HG02642 (cell line): ENCODE results near the gene KCNG1.
A peak's percentile ranks its signal among the peaks of the same experiment; 100 is the strongest.
"Not testable (repeated sequence)": the region's sequence is repeated elsewhere in the genome, so short reads cannot be mapped to it uniquely, and the experiment has no call there.

Experiments
- ATAC-seq: cut with Tn5 transposase; IDR thresholded peaks from one replicate; pipeline ENCODE4 v1.9.1; 2021; ENCODE audit warnings: mild to moderate bottlenecking; ENCODE audit not compliant: unreplicated experiment, poor library complexity

The KCNG1 gene

DNA sequence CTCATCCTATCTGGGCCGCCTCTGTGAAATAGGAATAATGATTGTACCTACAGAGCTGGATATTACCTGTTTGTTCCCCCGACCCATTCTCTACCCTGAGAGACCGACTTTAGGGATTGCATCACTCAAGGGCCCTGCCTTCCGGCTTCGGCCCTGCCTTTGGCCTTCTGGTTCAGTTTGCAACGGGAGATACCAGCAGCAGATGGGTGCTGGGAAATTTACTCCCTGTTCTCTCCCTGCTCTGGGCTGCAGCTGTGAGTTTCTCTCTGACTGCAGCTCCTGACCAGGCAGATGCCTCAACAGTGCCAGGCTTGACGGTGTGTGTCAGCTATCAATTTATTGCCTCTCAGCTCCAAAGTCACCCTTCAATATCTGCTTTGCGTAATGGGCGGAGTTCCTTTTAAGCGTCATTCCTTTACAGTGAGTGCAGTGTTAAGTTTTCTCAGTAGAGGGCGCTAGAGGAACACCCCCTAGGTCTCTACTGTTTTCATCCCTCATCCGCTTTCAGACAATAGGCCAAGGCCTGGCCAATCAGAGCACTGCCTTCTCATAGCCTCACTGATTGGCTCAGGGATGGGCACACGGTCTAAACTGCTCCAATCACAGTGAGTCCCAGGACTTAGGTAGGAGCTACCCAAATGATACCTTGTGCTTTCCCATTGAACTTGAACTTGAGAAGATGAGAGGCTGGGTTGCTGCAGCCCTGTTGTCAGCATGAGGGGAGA is 30.0 kb downstream of the KCNG1 start:
- peak; percentile 47 for ATAC-seq

DNA sequence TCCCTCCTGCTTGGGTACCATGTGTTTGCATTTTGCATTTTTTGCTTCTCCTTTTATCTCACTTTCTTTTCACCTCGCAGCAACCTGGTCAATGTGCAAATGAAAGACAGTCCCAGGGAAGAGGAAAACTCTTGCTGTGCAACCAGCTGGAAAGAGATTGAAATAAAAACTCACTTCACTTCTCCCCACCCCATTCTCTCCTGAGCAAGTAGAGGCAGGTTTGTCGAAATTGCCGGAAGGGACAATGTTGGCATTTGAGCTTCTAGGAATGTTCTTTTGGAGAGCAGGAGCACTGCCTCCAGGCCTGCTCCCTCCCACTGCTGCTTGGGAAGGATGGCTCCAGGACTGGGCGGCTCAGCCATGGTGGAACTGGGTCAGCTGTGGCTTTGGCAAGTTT is 30.6 kb downstream of the KCNG1 start:
- no peak for ATAC-seq

DNA sequence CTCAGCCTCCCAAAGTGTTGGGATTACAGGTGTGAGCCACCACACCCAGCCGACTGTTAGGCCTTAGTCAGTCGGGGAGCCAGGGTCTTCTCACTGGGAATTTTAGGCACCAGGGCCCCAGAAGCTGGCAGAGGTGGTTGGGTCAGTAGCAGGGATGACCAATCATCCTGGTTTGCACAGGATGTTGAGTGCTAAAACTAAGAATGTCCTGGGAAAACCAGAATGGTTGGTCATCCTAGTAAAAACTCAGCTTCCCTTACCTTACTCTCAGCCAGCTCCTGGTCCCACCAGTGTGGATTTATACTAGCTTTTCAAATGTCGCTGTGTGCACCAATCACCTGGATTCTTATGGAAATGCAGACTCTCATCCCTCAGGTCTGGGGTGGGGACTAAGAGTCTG is 31.8 kb downstream of the KCNG1 start:
- ATAC-seq = no peak

DNA sequence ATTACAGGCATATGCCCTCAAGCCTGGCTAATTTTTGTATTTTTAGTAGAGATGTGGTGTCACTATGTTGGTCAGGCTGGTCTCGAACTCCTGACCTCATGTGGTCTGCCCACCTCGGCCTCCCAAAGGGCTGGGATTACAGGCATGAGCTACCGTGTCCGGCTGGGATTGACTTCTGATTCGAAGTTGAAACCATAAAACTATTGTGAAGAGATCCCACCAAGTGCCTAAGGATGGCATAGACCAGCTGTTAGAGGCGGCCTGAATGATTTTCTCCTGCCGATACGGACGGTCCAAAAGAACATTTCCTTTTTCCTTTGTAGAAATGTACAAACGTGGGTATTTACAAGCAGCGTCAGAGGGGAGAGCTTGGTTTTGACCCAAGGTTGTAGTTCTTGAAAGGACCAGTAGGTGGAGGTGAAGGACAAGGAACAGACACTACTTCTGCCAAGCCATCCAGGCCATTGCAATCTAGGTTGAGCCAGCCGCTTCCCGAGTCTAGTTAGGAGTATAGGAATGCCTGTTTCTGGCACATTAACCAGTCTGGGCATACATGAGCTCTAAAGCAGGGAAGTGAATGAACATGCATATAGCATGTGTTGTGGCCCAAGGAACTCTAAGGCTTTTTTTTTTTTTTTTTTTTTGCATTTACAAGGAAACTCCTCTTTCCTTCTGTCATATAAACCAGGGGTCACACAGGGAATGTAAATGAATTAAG is 35.3 kb downstream of the KCNG1 start:
- ATAC-seq = peak; percentile 48

DNA sequence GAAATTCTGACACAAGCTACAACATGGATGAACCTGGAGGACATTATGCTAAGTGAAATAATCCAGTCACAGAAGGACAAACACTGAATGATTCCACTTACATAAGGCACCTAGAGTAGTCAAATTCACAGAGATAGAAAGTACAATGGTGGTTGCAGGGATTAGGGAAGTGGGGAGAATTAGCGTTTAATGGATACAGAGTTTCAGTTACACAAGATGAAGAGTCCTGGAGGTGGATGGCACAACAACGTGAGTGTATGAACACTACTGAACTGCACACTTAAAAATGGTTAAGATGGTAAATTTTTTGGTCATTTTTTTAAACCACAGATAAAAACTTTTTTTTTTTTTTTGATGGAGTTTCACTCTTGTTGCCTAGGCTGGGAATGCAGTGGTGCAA is 39.6 kb downstream of the KCNG1 start:
- no peak for ATAC-seq

DNA sequence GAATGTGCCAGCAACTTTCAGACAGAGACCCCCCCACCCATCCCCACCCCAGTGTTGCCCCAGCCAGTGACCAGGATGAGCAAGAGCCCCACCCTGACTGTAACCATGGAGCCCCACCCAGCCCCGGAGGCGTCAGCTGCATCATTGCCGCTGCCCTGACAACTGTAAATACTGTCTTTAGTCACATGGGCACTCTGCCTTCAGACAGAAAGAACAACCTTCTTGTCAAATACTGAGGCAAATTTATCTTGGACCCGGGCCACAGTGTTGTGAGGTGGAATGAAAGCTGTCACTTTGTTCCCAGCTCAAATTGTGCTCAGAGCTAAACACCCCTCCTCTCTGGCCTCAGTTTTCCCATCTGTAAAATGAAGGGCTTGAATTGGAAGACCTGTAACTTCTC is 40.5 kb downstream of the KCNG1 start:
- ATAC-seq = no peak

DNA sequence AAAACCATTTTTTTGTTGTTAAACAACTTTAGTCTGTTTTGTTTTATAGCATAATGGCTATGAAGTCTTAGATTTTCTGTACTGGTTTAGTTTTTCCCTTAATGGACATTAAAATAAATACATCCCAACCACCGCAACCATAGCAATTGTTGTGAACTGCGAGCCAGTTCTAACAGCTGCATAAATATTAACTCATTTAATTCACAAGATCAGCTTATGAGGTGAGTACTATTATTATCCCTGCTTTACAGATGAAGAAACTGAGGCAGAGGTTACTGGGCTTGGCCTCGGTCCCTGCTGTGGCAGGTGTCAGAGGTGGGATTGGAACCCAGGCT is 41.2 kb downstream of the KCNG1 start:
- no peak for ATAC-seq

DNA sequence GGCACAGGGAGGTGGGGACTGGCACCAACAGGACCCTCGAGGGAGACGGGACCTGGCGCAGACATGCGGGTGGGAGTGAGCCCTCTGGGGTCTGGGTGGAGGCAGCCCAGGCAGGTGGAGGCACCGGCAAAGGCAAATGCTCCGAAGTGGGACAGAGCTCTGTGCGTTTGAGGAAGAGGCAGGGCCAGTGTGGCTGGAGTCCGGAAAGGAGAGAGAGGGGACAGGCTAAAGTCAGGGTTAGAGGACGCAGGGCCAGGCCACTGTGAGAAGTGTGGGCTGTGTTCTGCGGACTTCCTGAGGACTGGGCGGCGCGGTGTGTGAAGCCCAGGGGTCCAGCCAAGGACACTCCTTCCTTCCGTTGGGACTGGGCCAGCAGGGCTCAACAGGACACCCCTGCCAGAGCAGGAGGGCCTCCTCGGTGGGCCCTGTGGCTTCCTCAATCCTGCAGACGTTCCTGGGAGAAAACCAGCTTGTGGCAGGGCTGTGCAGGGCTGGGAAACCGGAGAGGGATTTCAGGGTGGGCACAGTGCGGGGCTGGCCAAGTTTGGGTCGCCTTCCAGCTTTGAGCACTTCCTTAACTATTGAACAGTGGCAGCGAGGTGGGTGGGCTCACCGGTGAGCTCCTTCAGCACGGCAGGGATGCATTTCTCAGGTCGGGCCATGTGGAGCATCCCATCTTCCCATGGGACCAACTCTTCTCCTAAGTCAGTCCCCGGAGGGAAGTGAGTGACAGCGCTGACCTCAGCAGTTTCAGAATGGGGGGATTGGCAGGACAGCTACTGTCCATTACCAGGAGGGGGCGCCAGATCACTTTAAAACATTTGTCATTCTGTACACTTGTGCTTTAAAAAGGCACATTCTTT is 41.8 kb downstream of the KCNG1 start:
- no peak for ATAC-seq

DNA sequence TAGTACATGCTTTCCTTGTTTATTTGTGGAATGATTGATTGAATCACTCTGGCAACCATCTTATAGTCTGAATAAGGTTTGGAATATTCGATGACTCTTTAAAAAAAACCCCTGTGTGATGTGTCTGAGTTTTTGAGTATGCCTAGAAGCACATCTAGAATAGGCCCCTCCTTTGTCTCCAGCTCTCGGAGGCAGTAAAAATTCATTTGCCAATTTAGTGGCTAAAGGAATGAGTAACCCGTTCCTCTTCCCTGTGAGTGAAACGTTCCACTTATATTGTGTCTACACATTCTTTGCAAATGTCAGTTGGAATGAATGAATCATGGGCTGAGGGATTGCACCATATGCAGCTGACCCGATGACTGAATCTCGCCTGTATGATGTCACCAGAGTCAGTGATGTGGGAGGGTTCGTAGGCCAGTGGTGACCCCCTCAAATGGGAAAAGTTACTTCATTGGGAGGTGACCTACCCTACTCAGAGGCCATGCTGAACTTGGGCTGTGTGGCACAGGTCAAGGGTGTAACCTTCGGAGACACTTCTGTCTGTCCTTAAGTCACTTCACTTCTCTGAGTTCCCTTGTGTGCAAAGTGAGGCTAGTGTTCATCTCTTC is 42.7 kb downstream of the KCNG1 start:
- no peak for ATAC-seq

DNA sequence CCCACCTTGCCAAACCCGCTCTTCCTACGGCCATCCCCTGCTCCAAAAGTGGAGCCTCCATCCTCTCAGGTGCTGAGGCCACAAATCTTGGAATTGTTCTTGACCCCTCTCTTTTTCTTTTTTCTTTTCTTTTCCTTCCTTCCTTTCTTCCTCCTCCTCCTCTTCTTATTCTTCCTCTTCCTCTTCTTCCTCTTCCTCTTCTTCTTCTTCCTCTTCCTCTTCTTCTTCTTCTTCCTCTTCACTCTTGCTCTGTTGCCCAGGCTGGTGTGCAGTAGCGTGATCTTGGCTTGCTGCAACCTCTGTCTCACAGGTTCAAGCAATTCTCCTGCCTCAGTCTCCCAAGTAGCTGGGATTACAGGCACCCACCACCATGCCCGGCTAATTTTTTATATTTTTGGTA is 44.4 kb downstream of the KCNG1 start:
- ATAC-seq = not testable (repeated sequence)

DNA sequence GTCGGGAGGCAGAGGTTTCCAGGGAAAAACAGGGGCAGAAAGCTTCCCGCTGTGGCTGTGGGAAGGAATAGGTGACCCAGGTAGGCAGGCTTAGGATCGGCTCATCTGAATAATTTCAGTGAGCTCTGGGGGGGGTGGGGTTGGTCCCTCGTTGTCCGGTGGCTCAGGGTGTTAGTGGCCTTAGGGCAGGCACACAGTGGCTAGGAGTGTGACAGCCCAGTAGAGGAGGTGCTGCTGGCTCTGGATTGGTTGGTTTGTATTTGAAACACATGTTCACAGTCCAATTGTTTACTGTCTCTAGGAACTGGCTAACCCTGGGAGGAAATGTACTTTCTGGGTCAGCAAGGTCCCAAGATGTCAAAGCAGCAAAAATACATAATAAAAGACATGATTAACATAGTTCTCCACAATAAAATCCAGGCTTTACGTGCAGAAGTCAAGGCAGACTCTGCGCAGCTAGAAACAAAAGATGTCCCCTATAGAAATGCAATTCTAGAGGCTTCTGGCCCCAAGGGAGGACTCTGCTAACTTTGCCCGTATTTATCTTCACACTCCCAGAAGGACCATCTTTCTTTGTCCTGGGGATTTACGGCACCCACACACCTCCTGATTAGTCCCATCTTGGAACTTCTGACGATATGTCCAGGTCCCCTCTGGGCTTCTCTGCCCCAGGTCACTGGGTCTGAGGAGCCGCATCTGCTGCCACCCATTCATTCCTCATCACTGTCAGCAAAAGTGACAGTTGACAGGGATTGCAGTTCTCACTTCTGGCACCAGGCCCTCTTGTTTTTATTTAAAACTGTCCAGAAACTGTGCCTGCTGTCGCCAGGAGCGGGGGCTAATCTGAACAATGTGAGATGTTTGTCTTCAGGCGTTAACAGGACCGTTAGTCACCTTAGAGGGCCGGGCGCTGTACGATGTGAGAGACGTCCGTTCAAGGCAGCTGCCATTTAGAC is 45.6 kb downstream of the KCNG1 start:
- ATAC-seq = no peak

DNA sequence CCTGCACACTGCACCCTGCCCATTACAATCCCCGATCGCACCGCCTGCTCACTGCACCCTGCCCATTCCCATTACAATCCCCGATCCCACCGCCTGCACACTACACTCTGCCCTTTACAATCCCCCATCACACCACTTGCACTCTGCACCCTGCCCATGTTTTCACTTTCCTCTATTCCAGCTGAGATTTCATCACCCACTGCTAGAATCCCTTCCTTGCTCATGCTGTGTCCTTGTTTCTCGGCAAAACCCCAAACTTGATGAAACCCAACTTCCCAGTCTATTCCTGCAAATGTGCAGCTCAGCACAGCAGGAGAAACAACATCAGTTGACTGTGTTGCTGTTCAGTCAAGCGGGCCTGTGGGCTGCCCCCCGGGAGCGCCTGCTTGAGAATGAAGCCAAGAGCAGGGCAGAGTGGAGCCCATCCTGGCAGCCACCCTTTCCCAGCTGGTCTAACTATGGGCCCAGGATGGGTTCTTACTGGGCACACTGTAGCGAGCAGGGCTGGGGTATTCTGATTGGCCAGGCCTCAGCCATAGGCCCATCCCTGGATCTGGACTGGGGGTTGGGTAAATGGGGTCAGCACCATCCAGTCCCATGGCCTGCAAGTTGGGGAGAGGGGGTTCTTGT is 47.1 kb downstream of the KCNG1 start:
- ATAC-seq = no peak

DNA sequence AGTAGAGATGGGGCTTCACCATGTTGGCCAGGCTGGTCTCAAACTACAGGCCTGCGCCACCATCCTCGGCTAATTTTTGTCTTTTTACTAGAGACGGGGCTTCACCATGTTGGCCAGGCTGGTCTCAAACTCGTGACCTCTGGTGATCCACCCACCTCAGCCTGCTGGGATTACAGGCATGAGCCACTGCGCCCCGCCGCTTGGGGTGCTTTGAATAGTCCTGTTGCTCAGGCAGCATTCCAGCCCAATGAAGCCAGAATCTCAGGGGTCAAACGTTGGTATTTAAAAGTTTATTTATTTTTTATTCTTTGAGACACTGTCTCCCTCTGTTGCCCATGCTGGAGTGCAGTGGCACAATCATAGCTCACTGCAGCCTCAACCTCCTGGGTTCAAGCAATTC is 53.0 kb downstream of the KCNG1 start:
- ATAC-seq = no peak

DNA sequence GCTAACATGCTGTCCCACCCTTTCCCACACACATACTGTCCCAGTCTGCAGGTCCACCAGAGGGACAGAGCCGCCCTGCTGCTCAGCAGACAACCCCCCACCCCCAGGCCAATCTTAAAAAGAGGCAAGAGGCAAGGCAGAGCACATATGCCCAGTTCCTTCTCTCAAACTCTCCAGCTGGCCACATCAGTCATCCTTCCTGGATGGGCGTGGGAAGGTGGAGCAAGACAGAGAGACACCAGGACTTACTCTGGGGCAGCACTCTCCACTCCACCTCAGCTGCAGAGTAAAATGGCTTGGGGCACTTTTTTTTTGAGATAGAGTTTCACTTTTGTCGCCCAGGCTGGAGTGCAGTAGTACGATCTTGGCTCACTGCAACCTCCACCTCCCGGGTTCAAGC is 53.5 kb downstream of the KCNG1 start:
- no peak for ATAC-seq

DNA sequence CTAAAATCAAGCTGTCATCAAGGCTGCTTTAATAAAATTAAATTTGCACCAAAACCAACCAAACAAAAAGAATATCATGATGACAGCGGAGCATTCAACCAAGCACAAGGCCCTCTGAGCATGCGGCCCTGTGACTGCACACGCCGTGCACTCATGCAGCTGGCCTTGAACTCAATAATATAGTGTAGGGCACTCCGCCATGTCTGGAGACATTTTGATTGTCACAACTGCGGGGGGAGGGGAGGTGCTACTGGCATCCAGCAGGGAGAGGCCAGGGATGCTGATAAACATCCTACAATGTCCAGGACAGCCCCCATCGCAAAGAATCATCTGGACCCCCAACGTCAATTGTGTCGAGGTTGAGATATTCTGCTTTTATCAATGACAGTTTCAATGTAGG is 54.6 kb downstream of the KCNG1 start:
- ATAC-seq = no peak

DNA sequence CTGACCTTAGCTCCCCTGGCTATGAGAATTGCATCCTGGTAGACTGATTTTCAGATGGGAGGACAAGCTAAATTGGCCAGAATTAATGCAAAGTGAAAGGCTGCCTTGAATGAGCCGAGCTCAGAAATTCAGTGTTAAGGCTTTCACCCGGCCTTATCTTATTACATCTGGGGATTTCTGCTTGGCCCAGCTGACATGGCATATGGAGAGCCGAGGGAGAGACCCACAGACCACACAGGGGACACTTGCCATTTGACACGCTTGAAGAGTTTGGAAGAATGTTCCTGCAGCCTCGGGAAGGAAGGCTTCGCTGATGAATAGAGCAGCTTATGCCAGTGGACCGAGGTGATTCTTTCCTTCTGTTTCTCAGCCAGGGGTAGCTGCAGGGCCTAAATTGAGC is 55.3 kb downstream of the KCNG1 start:
- ATAC-seq = no peak

DNA sequence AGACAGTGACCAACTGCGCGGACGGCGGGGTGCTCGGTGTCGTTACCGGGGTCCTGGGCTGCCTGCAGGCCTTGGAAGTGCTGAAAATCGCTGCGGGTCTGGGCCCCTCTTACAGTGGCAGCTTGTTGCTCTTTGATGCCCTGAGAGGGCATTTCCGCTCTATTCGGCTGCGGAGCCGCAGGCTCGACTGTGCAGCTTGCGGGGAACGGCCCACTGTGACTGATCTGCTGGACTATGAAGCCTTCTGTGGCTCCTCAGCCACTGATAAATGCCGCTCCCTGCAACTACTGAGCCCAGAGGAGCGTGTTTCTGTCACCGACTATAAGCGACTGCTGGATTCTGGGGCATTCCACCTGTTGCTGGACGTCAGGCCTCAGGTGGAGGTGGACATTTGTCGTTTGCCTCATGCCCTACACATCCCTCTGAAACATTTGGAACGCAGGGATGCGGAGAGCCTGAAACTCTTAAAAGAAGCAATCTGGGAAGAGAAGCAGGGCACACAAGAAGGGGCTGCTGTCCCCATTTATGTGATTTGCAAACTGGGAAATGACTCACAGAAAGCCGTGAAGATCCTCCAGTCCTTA is 63.3 kb downstream of the KCNG1 start:
- no peak for ATAC-seq

DNA sequence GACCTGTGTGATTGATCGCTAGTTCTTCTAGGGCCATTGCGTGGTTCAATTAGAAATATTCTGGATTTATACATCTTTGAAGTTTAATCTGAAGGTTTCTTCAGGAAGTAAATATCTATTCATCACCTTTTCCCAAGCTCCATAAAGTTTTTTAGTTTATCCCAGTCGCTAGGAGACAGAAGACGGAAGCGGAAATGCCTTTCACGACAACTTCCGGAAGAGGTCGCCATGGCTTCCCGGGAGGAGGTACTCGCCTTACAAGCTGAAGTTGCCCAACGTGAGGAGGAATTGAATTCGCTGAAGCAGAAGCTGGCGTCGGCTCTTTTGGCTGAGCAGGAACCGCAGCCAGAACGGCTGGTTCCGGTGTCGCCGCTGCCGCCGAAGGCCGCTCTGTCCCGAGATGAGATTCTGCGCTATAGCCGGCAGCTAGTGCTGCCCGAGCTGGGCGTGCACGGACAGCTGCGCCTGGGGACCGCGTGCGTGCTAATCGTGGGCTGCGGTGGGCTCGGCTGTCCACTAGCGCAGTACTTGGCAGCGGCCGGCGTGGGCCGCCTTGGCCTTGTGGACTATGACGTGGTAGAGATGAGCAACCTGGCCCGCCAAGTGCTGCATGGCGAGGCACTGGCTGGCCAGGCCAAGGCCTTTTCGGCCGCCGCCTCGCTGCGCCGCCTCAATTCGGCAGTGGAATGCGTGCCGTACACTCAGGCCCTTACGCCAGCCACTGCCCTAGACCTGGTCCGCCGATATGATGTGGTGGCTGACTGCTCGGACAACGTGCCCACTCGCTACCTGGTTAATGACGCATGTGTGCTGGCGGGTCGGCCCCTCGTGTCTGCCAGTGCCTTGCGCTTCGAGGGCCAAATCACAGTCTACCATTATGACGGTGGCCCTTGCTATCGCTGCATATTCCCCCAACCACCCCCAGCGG is 64.0 kb downstream of the KCNG1 start, which contains the start of gene MOCS3:
TSS of gene MOCS3 (plus strand) at position 204 of the 928 bp plus-strand sequence. CDS start at position 229, 25 bp downstream.
- ATAC-seq = peak; percentile 79
